K562 (cell line): Measurements from ENCODE around the gene CDH12. TPM values are rescaled to one million over a fixed set of nuclear protein-coding genes. Genes with fewer than 3 reads are reported as not detected.

Source experiments
- ATAC-seq: fragments of 200-7000 bp; cut with Tn5 transposase; 3 replicates; pipeline ENCODE4 v1.9.1; 2020; ENCODE audit warnings: moderate library complexity
- BruUV-seq: library from RNA; stranded (reverse); fragments of 400-500 nt; replicated peaks from 2 replicates; lab custom pipeline; 2021; lab: Mats Ljungman, UMichigan
- CTCF ChIA-PET: fragments of 300-600 bp; formaldehyde crosslinking; extraction: SDS; loops from one replicate; lab custom pipeline; 2021; ENCODE audit warnings: low intra/inter-chr PET ratio; lab: Yijun Ruan, JAX
- POLR2A ChIA-PET: fragments of 300-600, 350-650 bp; sonication (Branson Sonifier 250); formaldehyde crosslinking; extraction: SDS; loops from one replicate; lab custom pipeline; 2021; ENCODE audit warnings: antibody characterized with exemption, inconsistent platforms; lab: Yijun Ruan, JAX
- DNase-seq, 4 experiments: peaks; one replicate each; pipeline versions ENCODE4 v3.0.0 to v3.0.0-alpha.2; 2011 to 2018; ENCODE audit warnings: low spot score in 3 of 4, mixed read lengths in 3 of 4; ENCODE audit errors: extremely low read depth in 1 of 4
- FAIRE-seq: peaks from 2 replicates; lab custom pipeline; 2011; peaks lifted over from hg19 to GRCh38; lab: Jason Lieb, UNC
- H2AFZ ChIP-seq: 2 replicates; pipeline ENCODE4 v1.6.0; 2011; ENCODE audit warnings: low read depth, low read length, control low read depth, inconsistent platforms
- H3K27ac ChIP-seq: fragments of 200-600 bp; 3 replicates; pipeline ENCODE4 v1.8.0; 2011; ENCODE audit warnings: low read depth, mild to moderate bottlenecking, control low read depth, inconsistent platforms, low read length, moderate library complexity, mixed read lengths; ENCODE audit errors: extremely low read depth
- H3K27me3 ChIP-seq, 2 experiments: fragments of 300-600 bp in 1 of 2; 2 replicates in 1 of 2; 3 replicates in 1 of 2; pipeline versions ENCODE4 v1.6.0 to v1.8.0; 2011; ENCODE audit warnings: inconsistent platforms in 2 of 2, low read length in 2 of 2, mild to moderate bottlenecking in 1 of 2, mixed read lengths in 1 of 2, moderate library complexity in 1 of 2; ENCODE audit not compliant: control insufficient read depth in 2 of 2, insufficient read depth in 2 of 2
- H3K36me3 ChIP-seq: fragments of 300-600 bp; 3 replicates; pipeline ENCODE4 v1.8.0; 2011; ENCODE audit warnings: mild to moderate bottlenecking, low read length, inconsistent platforms; ENCODE audit not compliant: control insufficient read depth, insufficient read depth
- H3K4me1 ChIP-seq, 2 experiments: fragments of 200-600 bp in 1 of 2; replicated peaks in 1 of 2; 2 replicates in 1 of 2; 3 replicates in 1 of 2; pipeline versions ENCODE4 v1.5.1 to v1.8.0; 2011; ENCODE audit warnings: inconsistent platforms in 2 of 2, low read length in 2 of 2, mild to moderate bottlenecking in 1 of 2, mixed read lengths in 1 of 2, moderate library complexity in 1 of 2; ENCODE audit not compliant: control insufficient read depth in 2 of 2, insufficient read depth in 2 of 2
- H3K4me2 ChIP-seq: 2 replicates; pipeline ENCODE4 v1.6.1; 2011; ENCODE audit warnings: low read length, control low read depth, inconsistent platforms, mixed read lengths; ENCODE audit not compliant: insufficient read depth
- H3K4me3 ChIP-seq: fragments of 200-600 bp; sonication (generic), shearing (Covaris generic); 2 replicates; pipeline ENCODE4 v1.5.1; 2016; ENCODE audit warnings: control low read depth, inconsistent platforms
- H3K79me2 ChIP-seq: fragments of 200-600 bp; 3 replicates; pipeline ENCODE4 v1.8.0; 2011; ENCODE audit warnings: low read length, inconsistent platforms; ENCODE audit not compliant: control insufficient read depth, insufficient read depth
- H3K9ac ChIP-seq, 2 experiments: 2 replicates each; pipeline versions ENCODE4 v1.6.0 to v1.6.1; 2011; ENCODE audit warnings: low read depth in 2 of 2, low read length in 2 of 2, control low read depth in 1 of 2, inconsistent platforms in 1 of 2, mild to moderate bottlenecking in 1 of 2, mixed read lengths in 1 of 2; ENCODE audit not compliant: insufficient read depth in 1 of 2
- H3K9me1 ChIP-seq: one replicate; pipeline ENCODE4 v1.6.0; 2011; ENCODE audit warnings: inconsistent platforms, mild to moderate bottlenecking, low read length, moderate library complexity; ENCODE audit not compliant: control insufficient read depth, insufficient read depth
- H3K9me3 ChIP-seq: replicated peaks from 2 replicates; pipeline ENCODE4 v1.5.1; 2011; ENCODE audit warnings: low read depth, low read length, inconsistent platforms; ENCODE audit not compliant: control insufficient read depth, insufficient read depth
- H4K20me1 ChIP-seq: replicated peaks from 2 replicates; pipeline ENCODE4 v1.6.1; 2011; ENCODE audit warnings: low read length, inconsistent platforms, mixed read lengths; ENCODE audit not compliant: control insufficient read depth, insufficient read depth
- CTCF ChIP-seq, 3 experiments: IDR thresholded peaks in 2 of 3; conservative IDR thresholded peaks in 1 of 3; 2 replicates each; pipeline ENCODE4 v1.5.1; 2011 to 2012; ENCODE audit warnings: low read length in 3 of 3, mild to moderate bottlenecking in 3 of 3, control low read depth in 2 of 3, improper control_type of control experiment in 1 of 3, inconsistent platforms in 1 of 3, low read depth in 1 of 3, mixed read lengths in 1 of 3, moderate library complexity in 1 of 3; ENCODE audit not compliant: insufficient read depth in 2 of 3
- CTCFL ChIP-seq: IDR thresholded peaks from 2 replicates; pipeline ENCODE4 v1.6.1; 2011; ENCODE audit warnings: borderline replicate concordance, low read depth, mild to moderate bottlenecking, moderate library complexity, low read length; ENCODE audit not compliant: insufficient read depth, poor library complexity, severe bottlenecking
- ETV5 ChIP-seq: sonication (generic); formaldehyde crosslinking; IDR thresholded peaks from 2 replicates; pipeline ENCODE4 v1.4.0; 2020; ENCODE audit warnings: low read depth, mild to moderate bottlenecking, missing genetic modification reagents
- ILF3 ChIP-seq: fragments of 450-650 bp; IDR thresholded peaks from 2 replicates; pipeline ENCODE4 v1.6.1; 2018; ENCODE audit warnings: antibody characterized with exemption, mild to moderate bottlenecking, moderate library complexity, borderline replicate concordance
- NKRF ChIP-seq: fragments of 450-650 bp; IDR thresholded peaks from 2 replicates; pipeline ENCODE4 v1.6.1; 2016; ENCODE audit warnings: borderline replicate concordance
- PHB ChIP-seq: fragments of 250-450 bp; sonication (Bioruptor Pico); IDR thresholded peaks from 2 replicates; pipeline ENCODE4 v1.5.0; 2021
- PML ChIP-seq: IDR thresholded peaks from 2 replicates; pipeline ENCODE4 v1.6.1; 2012; ENCODE audit warnings: low read length, inconsistent platforms
- POLR2AphosphoS2 ChIP-seq: IDR thresholded peaks from 2 replicates; pipeline ENCODE4 v1.6.1; 2012; ENCODE audit warnings: low read length, improper control_type of control experiment
- TFAM ChIP-seq: fragments of 250-450 bp; sonication (Bioruptor Pico); conservative IDR thresholded peaks from 2 replicates; pipeline ENCODE4 v1.5.0; 2021; ENCODE audit warnings: mild to moderate bottlenecking, moderate library complexity
- ZNF699 ChIP-seq: fragments of 250-450 bp; sonication (Bioruptor Pico); IDR thresholded peaks from 2 replicates; pipeline ENCODE4 v1.8.0; 2021; ENCODE audit warnings: mild to moderate bottlenecking, moderate library complexity; ENCODE audit not compliant: insufficient replicate concordance
- WGBS: fragments of 100-300 bp; shearing (Covaris generic); methylation state at CpG from one replicate; pipeline ENCODE4 v1.1.6; 2016; ENCODE audit warnings: low coverage, mixed read lengths; ENCODE audit not compliant: insufficient coverage; ENCODE audit errors: missing lambda C conversion rate; 5-methylcytosine and 5-hydroxymethylcytosine counted together
- in situ Hi-C: fragments of 300-500 bp; cut with MboI; formaldehyde crosslinking; loops from 4 replicates; pipeline ENCODE4 v1.15.0; 2018; ENCODE audit warnings: inconsistent platforms, mixed read lengths
- intact Hi-C: fragments of 100-400 bp; cut with micrococcal nuclease; formaldehyde crosslinking; loops from 2 replicates; pipeline ENCODE4 v1.14.2; 2022
- polyA plus RNA-seq, 8 experiments: library from polyadenylated mRNA; depleted of rRNA in 4 of 8; stranded (reverse) in 5 of 8; unstranded in 3 of 8; fragments of >200 nt; fragmentation: Nextera tagmentation in 2 of 8; fragmentation: Illumina TruSeq in 1 of 8; extraction: Ambion mirVana in 2 of 8; extraction: Trizol in 1 of 8; gene quantifications; 2 replicates each; pipeline versions ENCODE4 v1.2.1 to v1.2.3, GENCODE V29; 2011 to 2014; ENCODE audit warnings: inconsistent platforms in 1 of 8, missing spikeins in 1 of 8
- total RNA-seq, 7 experiments: library from RNA; depleted of rRNA in 6 of 7; stranded (reverse); fragments of >200 nt in 6 of 7; fragmentation: Illumina TruSeq in 2 of 7; extraction: Trizol in 2 of 7; gene quantifications; 2 replicates each; pipeline versions ENCODE4 v1.2.1 to v1.2.3, GENCODE V29; 2011 to 2021; ENCODE audit warnings: low replicate concordance in 1 of 7

CDH12 gene
- total and polyA plus RNA-seq, 9 of the 15 experiments (the other 6 are each of a cell fraction or from before 2014, with no cell fraction given) = 0.03 to 1.7 (median 0.37) TPM

GRCh38 chr5:22683050-22683449 lies 170.1 kb downstream of the CDH12 start:
- no peak for TF ChIP-seq ETV5 (CRISPR knock-in tag)
- no peak for TF ChIP-seq NKRF
- TF ChIP-seq POLR2AphosphoS2 = no peak
- TF ChIP-seq ILF3 = no peak
- TF ChIP-seq CTCFL = no peak
- TF ChIP-seq PML = no peak
- TF ChIP-seq CTCF (IDR thresholded peaks at IDR 0.05 in 2 of 3, conservative IDR thresholded peaks at IDR 0.05 in 1 of 3; ENCODE audit: insufficient read depth in 2 of 3, low read depth in 1 of 3, low read length in 3 of 3) = no peak
- TF ChIP-seq ZNF699 (CRISPR knock-in tag) = no peak
- no peak for TF ChIP-seq PHB (CRISPR knock-in tag)
- TF ChIP-seq TFAM (CRISPR knock-in tag) = no peak
- H4K20me1 ChIP-seq = no peaks in the 10 kb centered on the region
- no peak for ATAC-seq
- H2AFZ ChIP-seq = no peak overlapping the region
- H3K9me3 ChIP-seq = no peaks in the 10 kb centered on the region
- ChIA-PET POLR2A (no interaction called here), CTCF (no interaction called here)
- 0% methylated on average over 2 of the region's 2 CpGs for WGBS
- BruUV-seq = no TSS peak
- intact Hi-C loops (no loop called here), in situ Hi-C loops (no loop called here)
- H3K27me3 ChIP-seq = no peaks in the 10 kb centered on the region
- H3K27ac ChIP-seq = no peak overlapping the region
- H3K4me2 ChIP-seq = no peak overlapping the region
- FAIRE-seq = no peak
- H3K4me3 ChIP-seq = no peak overlapping the region
- DNase-seq = no peak
- no peak overlapping the region for H3K9ac ChIP-seq
- no peaks in the 10 kb centered on the region for H3K4me1 ChIP-seq
- H3K36me3 ChIP-seq = no peaks in the 10 kb centered on the region
- H3K9me1 ChIP-seq = no peaks in the 10 kb centered on the region
- H3K79me2 ChIP-seq = no peaks in the 10 kb centered on the region
